Activated CD4-positive, alpha-beta memory T cell treated with anti-CD3 and anti-CD28 coated beads for 36 hours (primary cell): Measurements from ENCODE around the gene METTL25B. TPM values are rescaled to one million over a fixed set of nuclear protein-coding genes. Genes with fewer than 3 reads are reported as not detected.

Experiments
- CTCF ChIA-PET: fragments of 350-600 bp; sonication (Branson Sonifier 250); formaldehyde crosslinking; loops from one replicate; lab custom pipeline; 2021; ENCODE audit warnings: antibody characterized with exemption, inconsistent platforms; lab: Charles Lee
- POLR2A ChIA-PET: fragments of 350-600 bp; sonication (Branson Sonifier 250); formaldehyde crosslinking; loops from one replicate; lab custom pipeline; 2021; ENCODE audit warnings: antibody characterized with exemption; lab: Charles Lee
- DNase-seq: peaks from one replicate; pipeline ENCODE4 v3.0.0-alpha.2; 2020
- H3K27ac Mint-ChIP-seq: one replicate; pipeline ENCODE4 v1.8.0; 2021; ENCODE audit warnings: mixed read lengths
- H3K27me3 Mint-ChIP-seq: one replicate; pipeline ENCODE4 v1.8.0; 2021; ENCODE audit warnings: mixed read lengths
- H3K36me3 Mint-ChIP-seq: one replicate; pipeline ENCODE4 v1.8.0; 2021; ENCODE audit warnings: mixed read lengths
- H3K4me1 Mint-ChIP-seq: one replicate; pipeline ENCODE4 v1.8.0; 2021; ENCODE audit warnings: low read depth, mixed read lengths
- H3K4me3 Mint-ChIP-seq: one replicate; pipeline ENCODE4 v1.8.0; 2021; ENCODE audit warnings: mild to moderate bottlenecking, mixed read lengths
- H3K9me3 Mint-ChIP-seq: one replicate; pipeline ENCODE4 v1.8.0; 2021; ENCODE audit warnings: mixed read lengths
- intact Hi-C: fragments of 100-400 bp; cut with micrococcal nuclease; formaldehyde crosslinking; loops from one replicate; pipeline ENCODE4 v1.15.1; 2023
- total RNA-seq, 2 experiments: library from RNA; stranded (reverse); gene quantifications; one replicate each; pipeline ENCODE4 v1.2.3, GENCODE V29; 2021

The METTL25B gene
- total RNA-seq, 2 experiments from 2014 or later, result 43.0 to 46.3 TPM

GRCh38 chr1:156728599-156729462 lies 562 bp downstream of the METTL25B start, which contains the start of gene ISG20L2:
Gene ISG20L2, minus strand, starts transcription at chr1:156728766. Its CDS starts 1,114 bp downstream, at chr1:156727652.
- H3K27me3 Mint-ChIP-seq, result no peaks in the 10 kb centered on the region
- H3K4me3 Mint-ChIP-seq, result no peak within 1 kb of the TSS
- peaks cover 23% of the 10 kb centered on the region for H3K4me1 Mint-ChIP-seq
- intact Hi-C loops, result loop anchor here (1.0 to 5.0 kb wide), 6 partner anchors 12 to 410 kb away; partner anchors contain the start of genes ETV3, HDGF, MRPL24 and PRCC
- H3K36me3 Mint-ChIP-seq, result peaks cover 24% of the 10 kb centered on the region
- ChIA-PET POLR2A (interaction anchor here (0.6 to 7.4 kb wide), 12 partner anchors 8 to 137 kb away, joined by 3 to 90 read pairs (median 5); partner anchors contain the start of genes HDGF, MRPL24, NAXE and PRCC), CTCF (interaction anchor here (1.0 to 34.5 kb wide), 11 partner anchors 12 to 161 kb away, joined by 3 to 1179 read pairs (median 52); partner anchors contain the start of genes CRABP2, HDGF, INSRR and MRPL24)
- no peaks in the 10 kb centered on the region for H3K9me3 Mint-ChIP-seq
- peak within 1 kb of the TSS; percentile 99 for H3K27ac Mint-ChIP-seq
- peak; percentile 98 for DNase-seq

GRCh38 chr1:156733989-156734584 lies 5.8 kb downstream of the METTL25B start:
- Mint-ChIP-seq H3K4me3 (no peak overlapping the region), H3K9me3 (no peaks in the 10 kb centered on the region), H3K4me1 (peaks cover 18% of the 10 kb centered on the region), H3K27me3 (no peaks in the 10 kb centered on the region), H3K27ac (no peak overlapping the region), H3K36me3 (peaks cover 16% of the 10 kb centered on the region)
- ChIA-PET POLR2A (no interaction called here), CTCF (interaction anchor here (1.4 to 4.2 kb wide), 2 partner anchors 8 to 45 kb away, joined by 5 to 23 read pairs; no protein-coding TSS in a partner anchor)
- no peak for DNase-seq
- intact Hi-C loops, result no loop called here

- no peaks in the 10 kb centered on the region for H3K9me3 Mint-ChIP-seq
- no peak overlapping the region for H3K27ac Mint-ChIP-seq
- H3K27me3 Mint-ChIP-seq, result no peaks in the 10 kb centered on the region
- no peak for DNase-seq
- H3K36me3 Mint-ChIP-seq, result peaks cover 30% of the 10 kb centered on the region
- intact Hi-C loops, result no loop called here
- ChIA-PET POLR2A (interaction anchor here (1.4 to 4.9 kb wide), 3 partner anchors 9 to 29 kb away, joined by 4 to 90 read pairs (median 48); partner anchors contain the start of genes HDGF, ISG20L2, METTL25B and PRCC), CTCF (interaction anchor here (6.1 kb wide), 1 partner anchor 12 kb away, joined by 64 read pairs; no protein-coding TSS in a partner anchor)
- no peak overlapping the region for H3K4me3 Mint-ChIP-seq
- peaks cover 27% of the 10 kb centered on the region for H3K4me1 Mint-ChIP-seq
Observed at GRCh38 chr1:156738407-156738806, 10.1 kb downstream of the METTL25B start.

- Mint-ChIP-seq H3K4me3 (peak overlapping the region; percentile 10), H3K36me3 (peaks cover 35% of the 10 kb centered on the region), H3K27ac (no peak overlapping the region), H3K4me1 (peaks cover 32% of the 10 kb centered on the region), H3K9me3 (no peaks in the 10 kb centered on the region), H3K27me3 (no peaks in the 10 kb centered on the region)
- intact Hi-C loops, result no loop called here
- ChIA-PET POLR2A (interaction anchor here (1.4 to 4.9 kb wide), 3 partner anchors 10 to 29 kb away, joined by 4 to 90 read pairs (median 48); partner anchors contain the start of genes HDGF, ISG20L2, METTL25B and PRCC), CTCF (interaction anchor here (1.5 to 6.1 kb wide), 2 partner anchors 13 to 30 kb away, joined by 4 to 64 read pairs; no protein-coding TSS in a partner anchor)
- no peak for DNase-seq
Observed at GRCh38 chr1:156738916-156739315, 10.6 kb downstream of the METTL25B start.

- CTCF ChIA-PET, result interaction anchor here (0.9 to 6.1 kb wide), 8 partner anchors 11 to 34 kb away, joined by 3 to 64 read pairs (median 7); partner anchors contain the start of genes HDGF, ISG20L2, METTL25B and PRCC
- Mint-ChIP-seq H3K4me1 (peaks cover 41% of the 10 kb centered on the region), H3K27ac (peak overlapping the region; percentile 95), H3K36me3 (peaks cover 45% of the 10 kb centered on the region), H3K4me3 (peak overlapping the region; percentile 89), H3K9me3 (no peaks in the 10 kb centered on the region), H3K27me3 (no peaks in the 10 kb centered on the region)
- no peak for DNase-seq
- intact Hi-C loops, result loop anchor here (5.0 kb wide), 3 partner anchors 77 to 883 kb away; partner anchors contain the start of genes GON4L, SH2D2A, SMG5 and SYT11
- POLR2A ChIA-PET, result interaction anchor here (1.7 to 4.9 kb wide), 4 partner anchors 9 to 27 kb away, joined by 11 to 90 read pairs (median 38); partner anchors contain the start of genes HDGF, ISG20L2, METTL25B and PRCC
Observed at GRCh38 chr1:156740237-156740740, 12.0 kb downstream of the METTL25B start.

- no peaks in the 10 kb centered on the region for H3K27me3 Mint-ChIP-seq
- ChIA-PET POLR2A (interaction anchor here (0.7 to 4.9 kb wide), 8 partner anchors 9 to 284 kb away, joined by 3 to 90 read pairs (median 8); partner anchors contain the start of genes HDGF, ISG20L2, METTL25B and PRCC), CTCF (interaction anchor here (0.8 to 6.1 kb wide), 15 partner anchors 11 to 98 kb away, joined by 3 to 64 read pairs (median 4); partner anchors contain the start of genes CRABP2, HDGF, ISG20L2 and METTL25B)
- H3K27ac Mint-ChIP-seq, result peak within 1 kb of the TSS; percentile 95
- peaks cover 49% of the 10 kb centered on the region for H3K36me3 Mint-ChIP-seq
- peaks cover 47% of the 10 kb centered on the region for H3K4me1 Mint-ChIP-seq
- no peaks in the 10 kb centered on the region for H3K9me3 Mint-ChIP-seq
- DNase-seq, result peak; percentile 98
- peak within 1 kb of the TSS; percentile 89 for H3K4me3 Mint-ChIP-seq
- intact Hi-C loops, result loop anchor here (1.0 to 5.0 kb wide), 8 partner anchors 10 to 884 kb away; partner anchors contain the start of genes GON4L, HDGF, ISG20L2 and METTL25B
Observed at GRCh38 chr1:156740741-156741480, 12.6 kb downstream of the METTL25B start, which contains the start of gene MRPL24. Gene MRPL24, minus strand, starts transcription at chr1:156741088. Its CDS starts 2,384 bp downstream, at chr1:156738704.

GRCh38 chr1:156741481-156741983 lies 13.3 kb downstream of the METTL25B start:
- peaks cover 53% of the 10 kb centered on the region for H3K4me1 Mint-ChIP-seq
- no peaks in the 10 kb centered on the region for H3K27me3 Mint-ChIP-seq
- ChIA-PET POLR2A (interaction anchor here (0.7 to 4.9 kb wide), 8 partner anchors 8 to 284 kb away, joined by 3 to 90 read pairs (median 8); partner anchors contain the start of genes HDGF, ISG20L2, METTL25B and PRCC), CTCF (interaction anchor here (0.8 to 6.1 kb wide), 14 partner anchors 10 to 97 kb away, joined by 3 to 64 read pairs (median 4); partner anchors contain the start of genes CRABP2, HDGF, ISG20L2 and METTL25B)
- no peaks in the 10 kb centered on the region for H3K9me3 Mint-ChIP-seq
- H3K27ac Mint-ChIP-seq, result peak overlapping the region; percentile 95
- H3K4me3 Mint-ChIP-seq, result peak overlapping the region; percentile 89
- peak; percentile 73 for DNase-seq
- intact Hi-C loops, result loop anchor here (1.0 to 5.0 kb wide), 8 partner anchors 10 to 884 kb away; partner anchors contain the start of genes GON4L, HDGF, ISG20L2 and METTL25B
- H3K36me3 Mint-ChIP-seq, result peaks cover 50% of the 10 kb centered on the region

- Mint-ChIP-seq H3K27me3 (no peaks in the 10 kb centered on the region), H3K4me3 (peak overlapping the region; percentile 89), H3K4me1 (peaks cover 57% of the 10 kb centered on the region), H3K27ac (peak overlapping the region; percentile 95), H3K9me3 (no peaks in the 10 kb centered on the region), H3K36me3 (peaks cover 52% of the 10 kb centered on the region)
- DNase-seq, result peak; percentile 66
- ChIA-PET CTCF (interaction anchor here (0.6 to 6.1 kb wide), 8 partner anchors 10 to 97 kb away, joined by 3 to 64 read pairs (median 6); partner anchors contain the start of genes HDGF, ISG20L2 and METTL25B), POLR2A (interaction anchor here (1.8 to 4.9 kb wide), 3 partner anchors 8 to 13 kb away, joined by 11 to 90 read pairs (median 48); partner anchors contain the start of genes HDGF, ISG20L2 and METTL25B)
- intact Hi-C loops, result loop anchor here (5.0 kb wide), 3 partner anchors 75 to 885 kb away; partner anchors contain the start of genes GON4L, SH2D2A, SMG5 and SYT11
Observed at GRCh38 chr1:156742017-156742416, 13.7 kb downstream of the METTL25B start.

GRCh38 chr1:156742801-156743200 lies 14.5 kb downstream of the METTL25B start:
- Mint-ChIP-seq H3K4me1 (peaks cover 63% of the 10 kb centered on the region), H3K9me3 (no peaks in the 10 kb centered on the region), H3K27me3 (no peaks in the 10 kb centered on the region), H3K4me3 (no peak overlapping the region), H3K27ac (peak overlapping the region; percentile 95), H3K36me3 (peaks cover 53% of the 10 kb centered on the region)
- intact Hi-C loops, result loop anchor here (5.0 kb wide), 3 partner anchors 74 to 886 kb away; partner anchors contain the start of genes GON4L, SH2D2A, SMG5 and SYT11
- DNase-seq, result no peak
- ChIA-PET POLR2A (interaction anchor here (1.0 to 4.9 kb wide), 3 partner anchors 9 to 24 kb away, joined by 4 to 90 read pairs (median 48); partner anchors contain the start of genes HDGF, ISG20L2, METTL25B and PRCC), CTCF (interaction anchor here (2.0 to 6.1 kb wide), 3 partner anchors 9 to 53 kb away, joined by 11 to 64 read pairs (median 11); partner anchors contain the start of gene HDGF)
